CMK (cell line): ENCODE results near the gene OSBP2.
"Not testable (repeated sequence)": the region's sequence is repeated elsewhere in the genome, so short reads cannot be mapped to it uniquely, and the experiment has no call there.

ENCODE experiments used
- DNase-seq: peaks from one replicate; pipeline ENCODE4 v3.0.0-alpha.2; 2010; ENCODE audit warnings: low read depth

OSBP2 gene

GRCh38 chr22:30676565-30676964, 18.1 kb upstream of the OSBP2 start:
- DNase-seq: not testable (repeated sequence)

GRCh38 chr22:30679895-30680690, 14.6 kb upstream of the OSBP2 start:
- not testable (repeated sequence) for DNase-seq

- no peak for DNase-seq
Measured at GRCh38 chr22:30680991-30681770, 13.5 kb upstream of the OSBP2 start.

- no peak for DNase-seq
Measured at GRCh38 chr22:30681831-30682230, 12.8 kb upstream of the OSBP2 start.

GRCh38 chr22:30685178-30685577, 9.5 kb upstream of the OSBP2 start:
- no peak for DNase-seq

GRCh38 chr22:30687358-30687757, 7.3 kb upstream of the OSBP2 start:
- no peak for DNase-seq

GRCh38 chr22:30689622-30690021, 5.1 kb upstream of the OSBP2 start:
- DNase-seq: no peak

- DNase-seq: no peak
Measured at GRCh38 chr22:30691204-30691603, 3.5 kb upstream of the OSBP2 start.

- DNase-seq: no peak
Measured at GRCh38 chr22:30694171-30694639, 469 bp upstream of the OSBP2 start.

GRCh38 chr22:30695351-30695851, 727 bp downstream of the OSBP2 start:
- DNase-seq: no peak

- no peak for DNase-seq
Measured at GRCh38 chr22:30695871-30696655, 1.4 kb downstream of the OSBP2 start.

- no peak for DNase-seq
Measured at GRCh38 chr22:30697975-30698374, 3.3 kb downstream of the OSBP2 start.

- DNase-seq: no peak
Measured at GRCh38 chr22:30701872-30702271, 7.2 kb downstream of the OSBP2 start.

- no peak for DNase-seq
Measured at GRCh38 chr22:30702856-30703255, 8.2 kb downstream of the OSBP2 start.

- DNase-seq: no peak
Measured at GRCh38 chr22:30704978-30705377, 10.3 kb downstream of the OSBP2 start.

GRCh38 chr22:30705710-30706651, 11.3 kb downstream of the OSBP2 start:
- DNase-seq: no peak

- not testable (repeated sequence) for DNase-seq
Measured at GRCh38 chr22:30709980-30710379, 15.3 kb downstream of the OSBP2 start.

GRCh38 chr22:30712094-30712493, 17.4 kb downstream of the OSBP2 start:
- DNase-seq: no peak

GRCh38 chr22:30714062-30714461, 19.4 kb downstream of the OSBP2 start:
- DNase-seq: no peak

GRCh38 chr22:30717331-30717921, 22.8 kb downstream of the OSBP2 start:
- DNase-seq: no peak

GRCh38 chr22:30717952-30718351, 23.3 kb downstream of the OSBP2 start:
- no peak for DNase-seq
